Non-pigmented ciliary epithelial cell (primary cell): Measurements from ENCODE around the gene EXPH5.

ENCODE experiments used
- DNase-seq: peaks from one replicate; pipeline ENCODE4 v3.0.0-alpha.2; 2010; ENCODE audit warnings: low read depth

The EXPH5 gene

GRCh38 chr11:108559904-108560303 lies 33.7 kb downstream of the EXPH5 start:
- DNase-seq = peak; percentile 68

GRCh38 chr11:108559340-108559739 lies 34.2 kb downstream of the EXPH5 start:
- DNase-seq = peak; percentile 50

- no peak for DNase-seq
Measured at GRCh38 chr11:108558222-108558621, 35.3 kb downstream of the EXPH5 start.

- no peak for DNase-seq
Measured at GRCh38 chr11:108556019-108556418, 37.5 kb downstream of the EXPH5 start.

- no peak for DNase-seq
Measured at GRCh38 chr11:108551651-108552462, 41.7 kb downstream of the EXPH5 start.

GRCh38 chr11:108549319-108549885 lies 44.2 kb downstream of the EXPH5 start:
- no peak for DNase-seq

GRCh38 chr11:108545909-108546501 lies 47.6 kb downstream of the EXPH5 start:
- DNase-seq = no peak

- DNase-seq = no peak
Measured at GRCh38 chr11:108543316-108543964, 50.1 kb downstream of the EXPH5 start.

GRCh38 chr11:108541531-108541930 lies 52.0 kb downstream of the EXPH5 start:
- DNase-seq = no peak

- DNase-seq = no peak
Measured at GRCh38 chr11:108538502-108538901, 55.1 kb downstream of the EXPH5 start.

GRCh38 chr11:108538022-108538424 lies 55.5 kb downstream of the EXPH5 start:
- DNase-seq = no peak

GRCh38 chr11:108536783-108537182 lies 56.8 kb downstream of the EXPH5 start:
- no peak for DNase-seq

GRCh38 chr11:108535384-108535955 lies 58.1 kb downstream of the EXPH5 start:
- no peak for DNase-seq

- no peak for DNase-seq
Measured at GRCh38 chr11:108534274-108534882, 59.2 kb downstream of the EXPH5 start.

- DNase-seq = no peak
Measured at GRCh38 chr11:108530426-108530825, 63.1 kb downstream of the EXPH5 start.

GRCh38 chr11:108527382-108527781 lies 66.2 kb downstream of the EXPH5 start:
- DNase-seq = no peak

- DNase-seq = no peak
Measured at GRCh38 chr11:108525161-108525560, 68.4 kb downstream of the EXPH5 start.

GRCh38 chr11:108524422-108524821 lies 69.1 kb downstream of the EXPH5 start:
- no peak for DNase-seq

GRCh38 chr11:108522318-108522717 lies 71.2 kb downstream of the EXPH5 start:
- DNase-seq = no peak

GRCh38 chr11:108518581-108518980 lies 75.0 kb downstream of the EXPH5 start:
- no peak for DNase-seq

GRCh38 chr11:108516125-108516524 lies 77.4 kb downstream of the EXPH5 start:
- DNase-seq = no peak

GRCh38 chr11:108512708-108513107 lies 80.9 kb downstream of the EXPH5 start:
- no peak for DNase-seq
